MM.1S (cell line): ENCODE results near the gene COG5.

Source experiments
- DNase-seq: peaks from one replicate; pipeline ENCODE4 v3.0.0-alpha.2; 2015
- H2AFZ ChIP-seq: fragments of 300-600 bp; sonication (generic); 2 replicates; pipeline ENCODE4 v1.6.0; 2016; ENCODE audit warnings: antibody characterized with exemption, low read length
- H3F3A ChIP-seq: fragments of 300-600 bp; sonication (generic); 2 replicates; pipeline ENCODE4 v1.6.1; 2016; ENCODE audit warnings: mild to moderate bottlenecking, antibody characterized with exemption, low read length, moderate library complexity, mixed read lengths; ENCODE audit not compliant: insufficient read depth
- H3K27ac ChIP-seq: fragments of 300-600 bp; sonication (generic); 2 replicates; pipeline ENCODE4 v1.5.1; 2016; ENCODE audit warnings: mild to moderate bottlenecking, low read length
- H3K27me3 ChIP-seq: fragments of 300-600 bp; sonication (generic); replicated peaks from 2 replicates; pipeline ENCODE4 v1.6.0; 2016; ENCODE audit warnings: low read length; ENCODE audit not compliant: insufficient read depth
- H3K36me3 ChIP-seq: fragments of 300-600 bp; sonication (generic); replicated peaks from 2 replicates; pipeline ENCODE4 v1.6.1; 2016; ENCODE audit warnings: mild to moderate bottlenecking, low read length, mixed read lengths; ENCODE audit not compliant: insufficient read depth
- H3K4me1 ChIP-seq: fragments of 300-600 bp; sonication (generic); 2 replicates; pipeline ENCODE4 v1.6.1; 2016; ENCODE audit warnings: low read length, mixed read lengths
- H3K4me2 ChIP-seq: fragments of 300-600 bp; sonication (generic); 2 replicates; pipeline ENCODE4 v1.6.0; 2016; ENCODE audit warnings: low read depth, low read length
- H3K4me3 ChIP-seq: fragments of 300-600 bp; sonication (generic); 2 replicates; pipeline ENCODE4 v1.5.1; 2016; ENCODE audit warnings: low read length, mixed read lengths
- H3K79me2 ChIP-seq: fragments of 300-600 bp; sonication (generic); 2 replicates; pipeline ENCODE4 v1.6.1; 2016; ENCODE audit warnings: mixed run types, low read length, mixed read lengths
- H3K9ac ChIP-seq: fragments of 300-600 bp; sonication (generic); 2 replicates; pipeline ENCODE4 v1.6.1; 2016; ENCODE audit warnings: low read length, mixed read lengths
- H3K9me2 ChIP-seq: fragments of 300-600 bp; sonication (generic); replicated peaks from 2 replicates; pipeline ENCODE4 v1.6.1; 2016; ENCODE audit warnings: mild to moderate bottlenecking, low read length, mixed read lengths; ENCODE audit not compliant: insufficient read depth
- H3K9me3 ChIP-seq: fragments of 300-600 bp; sonication (generic); replicated peaks from 2 replicates; pipeline ENCODE4 v1.6.1; 2016; ENCODE audit warnings: mild to moderate bottlenecking, low read length, mixed read lengths; ENCODE audit not compliant: insufficient read depth
- H4K20me1 ChIP-seq: fragments of 300-600 bp; sonication (generic); 2 replicates; pipeline ENCODE4 v1.6.1; 2016; ENCODE audit warnings: mild to moderate bottlenecking, low read length, moderate library complexity, mixed read lengths; ENCODE audit not compliant: insufficient read depth
- CTCF ChIP-seq: fragments of 300-600 bp; sonication (generic); IDR thresholded peaks from 2 replicates; pipeline ENCODE4 v1.5.1; 2016; ENCODE audit warnings: antibody characterized with exemption, low read length, mixed read lengths
- EZH2 ChIP-seq: fragments of 300-600 bp; sonication (generic); optimal IDR thresholded peaks from 2 replicates; pipeline ENCODE3; 2017; ENCODE audit warnings: low read depth, mild to moderate bottlenecking, antibody characterized with exemption, low read length, mixed read lengths
- EZH2phosphoT487 ChIP-seq: fragments of 300-600 bp; sonication (generic); IDR thresholded peaks from 2 replicates; pipeline ENCODE4 v1.6.1; 2018; ENCODE audit warnings: antibody characterized with exemption, low read length

The COG5 gene

GRCh38 chr7:107582875-107583274 lies 19.2 kb upstream of the COG5 start:
- Histone ChIP-seq H3K9me2 (no peaks in the 10 kb centered on the region), H3K4me1 (no peaks in the 10 kb centered on the region), H3K27ac (no peak overlapping the region), H4K20me1 (no peaks in the 10 kb centered on the region), H3K4me3 (no peak overlapping the region), H2AFZ (no peak overlapping the region), H3K79me2 (peaks cover 6% of the 10 kb centered on the region; the same call in 1 of the 2 replicates), H3K27me3 (no peaks in the 10 kb centered on the region), H3K4me2 (no peak overlapping the region), H3K36me3 (no peaks in the 10 kb centered on the region), H3K9me3 (no peaks in the 10 kb centered on the region), H3K9ac (no peak overlapping the region), H3F3A (peaks cover 7% of the 10 kb centered on the region)
- no peak for DNase-seq
- TF ChIP-seq EZH2phosphoT487 (no peak), CTCF (no peak), EZH2 (no peak)

- Histone ChIP-seq H3K4me2 (peak overlapping the region; percentile 90; the same call in 1 of the 2 replicates), H4K20me1 (no peaks in the 10 kb centered on the region), H3K9me3 (no peaks in the 10 kb centered on the region), H3K9ac (no peak overlapping the region), H3K9me2 (no peaks in the 10 kb centered on the region), H3K27me3 (no peaks in the 10 kb centered on the region), H2AFZ (no peak overlapping the region), H3F3A (peaks cover 7% of the 10 kb centered on the region), H3K36me3 (no peaks in the 10 kb centered on the region), H3K4me1 (no peaks in the 10 kb centered on the region), H3K79me2 (peaks cover 6% of the 10 kb centered on the region; the same call in 1 of the 2 replicates), H3K4me3 (no peak overlapping the region), H3K27ac (no peak overlapping the region)
- DNase-seq = no peak
- TF ChIP-seq EZH2phosphoT487 = no peak
- no peak for TF ChIP-seq EZH2
- TF ChIP-seq CTCF = no peak
Observed at GRCh38 chr7:107581387-107582013, 17.8 kb upstream of the COG5 start.

- peak overlapping the region; percentile 12; the same call in 1 of the 2 replicates for H3K27ac ChIP-seq
- no peak for TF ChIP-seq CTCF
- no peak for TF ChIP-seq EZH2
- TF ChIP-seq EZH2phosphoT487 = no peak
Observed at GRCh38 chr7:107580716-107581383, 17.1 kb upstream of the COG5 start.

More at GRCh38 chr7:107580716-107581383, 17.1 kb upstream of the COG5 start:
- Histone ChIP-seq H3K36me3 (no peaks in the 10 kb centered on the region), H3K9ac (peak overlapping the region; percentile 62), H3K27me3 (no peaks in the 10 kb centered on the region), H3K4me2 (peak overlapping the region; percentile 90), H2AFZ (peak overlapping the region; percentile 90), H3K79me2 (peaks cover 6% of the 10 kb centered on the region; the same call in 1 of the 2 replicates), H3K9me2 (no peaks in the 10 kb centered on the region), H3K4me1 (no peaks in the 10 kb centered on the region), H4K20me1 (no peaks in the 10 kb centered on the region), H3F3A (peaks cover 7% of the 10 kb centered on the region), H3K9me3 (no peaks in the 10 kb centered on the region), H3K4me3 (peak overlapping the region; percentile 86)
- no peak for DNase-seq
